COR-L47 (cell line): ENCODE data around the gene MIER3.

Experiments
- DNase-seq: peaks from one replicate; lab custom pipeline; 2025; lab: John Stamatoyannopoulos, UW

MIER3 gene

GRCh38 chr5:56959326-56959725 is 7.4 kb upstream of the MIER3 start:
- DNase-seq, result no peak

GRCh38 chr5:56958595-56958994 is 6.7 kb upstream of the MIER3 start:
- no peak for DNase-seq

- no peak for DNase-seq
Observed at GRCh38 chr5:56954262-56954661, 2.3 kb upstream of the MIER3 start.

GRCh38 chr5:56951126-56951945 is 587 bp downstream of the MIER3 start:
- peak; percentile 17 for DNase-seq

GRCh38 chr5:56950626-56951125 is 1.2 kb downstream of the MIER3 start:
- DNase-seq, result peak; percentile 3

DNA sequence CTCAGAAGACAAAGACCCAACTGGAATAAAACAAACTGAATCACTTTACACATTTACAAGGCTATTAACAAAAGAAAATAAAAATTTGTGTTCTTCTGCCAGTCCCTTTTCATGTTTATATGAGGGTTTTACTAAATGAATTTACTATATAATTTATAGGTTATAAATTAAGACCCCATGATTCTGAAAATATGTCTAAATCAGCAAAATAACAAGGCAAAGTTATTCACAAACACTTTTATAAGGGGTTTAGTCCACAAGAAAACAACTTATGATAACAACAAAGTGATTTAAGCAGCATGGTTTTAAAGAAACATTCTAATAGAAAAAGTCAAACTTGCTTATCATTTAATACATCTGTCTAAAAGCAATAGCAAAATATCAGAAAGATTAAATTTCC is 4.9 kb downstream of the MIER3 start:
- DNase-seq, result no peak

DNA sequence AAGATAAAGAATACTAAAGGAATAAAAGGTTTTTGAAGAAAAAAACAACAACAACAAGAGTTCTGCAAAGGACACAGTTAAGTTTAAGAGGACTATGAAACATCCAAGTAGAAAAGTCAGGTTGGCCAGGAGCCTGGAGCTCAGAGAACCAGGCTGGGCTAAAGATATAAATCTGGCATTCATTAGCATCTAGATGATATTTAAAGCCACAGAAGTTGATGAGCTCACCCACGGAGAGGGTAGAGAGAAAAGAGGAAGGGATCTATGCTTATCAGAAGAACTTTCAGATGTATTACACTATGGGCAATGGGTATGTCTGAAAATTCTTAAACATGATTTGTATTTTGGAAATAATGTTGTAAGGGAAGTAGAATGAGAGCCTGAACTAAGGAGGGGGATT is 9.9 kb downstream of the MIER3 start:
- DNase-seq, result no peak

DNA sequence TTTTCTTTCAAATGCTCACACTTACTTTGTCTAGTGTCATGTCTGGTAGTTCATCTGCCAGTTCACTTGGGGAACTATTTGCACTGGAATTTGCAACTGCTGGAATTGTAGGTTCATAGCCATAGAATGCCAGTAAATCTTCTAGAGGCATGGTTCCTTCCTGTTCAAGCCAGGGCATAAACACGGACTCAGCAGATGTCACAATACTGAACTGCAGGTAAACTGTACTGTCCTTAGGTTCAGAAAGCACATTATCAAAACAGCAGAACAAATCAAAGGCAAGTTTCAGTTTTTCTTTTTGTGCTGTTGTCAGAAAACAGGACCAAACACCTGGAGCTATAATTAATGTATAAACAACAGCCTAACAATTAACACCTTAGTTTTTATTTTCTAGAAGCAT is 13.1 kb downstream of the MIER3 start:
- no peak for DNase-seq

GRCh38 chr5:56934325-56934724 is 17.6 kb downstream of the MIER3 start:
- DNase-seq, result no peak

DNA sequence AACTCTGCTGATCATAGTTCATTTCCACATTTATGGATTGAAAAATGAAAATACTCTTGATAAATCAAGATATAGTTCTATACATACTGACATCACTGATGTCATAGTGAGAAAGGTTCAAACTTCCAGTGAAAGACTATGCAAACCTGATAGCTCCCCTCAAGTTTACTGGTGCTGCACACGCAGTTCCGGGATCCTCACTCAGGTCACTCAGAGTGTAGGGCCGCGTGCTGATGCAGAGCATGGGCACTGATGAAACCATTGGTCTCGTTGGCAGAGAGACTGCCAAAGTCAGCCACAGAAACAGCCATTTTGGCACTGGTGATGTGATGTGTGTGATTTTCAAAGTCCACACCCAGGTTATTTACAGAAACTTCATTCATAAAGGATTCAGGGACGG is 29.0 kb downstream of the MIER3 start:
- no peak for DNase-seq

DNA sequence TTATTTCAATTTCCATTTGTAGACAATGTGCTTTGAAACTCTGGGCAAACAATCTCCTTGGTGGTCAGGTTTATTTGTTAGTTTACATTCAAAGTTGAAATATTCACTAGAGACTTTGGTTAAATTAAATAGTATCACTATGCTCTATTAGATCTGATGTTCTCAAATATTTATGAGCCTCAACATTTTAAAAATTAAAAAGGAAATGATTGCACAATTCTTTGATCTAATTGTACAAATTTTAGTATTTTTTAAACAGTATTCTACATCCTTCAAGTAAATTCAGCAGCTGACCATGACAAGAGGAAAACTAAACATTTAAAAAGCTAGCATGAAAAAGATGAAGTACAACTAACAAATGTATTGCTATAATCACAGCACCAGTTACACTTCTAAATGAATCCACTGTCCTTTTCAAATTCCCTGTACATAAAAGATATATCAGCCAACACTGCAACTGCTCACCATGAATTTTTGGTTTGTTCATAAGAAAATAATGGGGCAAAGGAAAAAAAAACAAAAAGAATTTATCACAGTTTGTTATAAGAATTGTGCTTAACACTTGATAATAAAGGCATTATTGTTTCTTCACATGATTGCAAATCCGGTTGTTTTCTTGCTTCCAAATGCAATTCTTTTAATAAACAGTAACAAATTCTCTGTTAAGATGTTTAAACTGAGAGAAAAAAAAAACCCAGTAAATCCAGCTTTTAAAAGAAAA is 31.8 kb downstream of the MIER3 start:
- DNase-seq, result no peak

GRCh38 chr5:56918054-56918453 is 33.9 kb downstream of the MIER3 start:
- DNase-seq, result no peak

DNA sequence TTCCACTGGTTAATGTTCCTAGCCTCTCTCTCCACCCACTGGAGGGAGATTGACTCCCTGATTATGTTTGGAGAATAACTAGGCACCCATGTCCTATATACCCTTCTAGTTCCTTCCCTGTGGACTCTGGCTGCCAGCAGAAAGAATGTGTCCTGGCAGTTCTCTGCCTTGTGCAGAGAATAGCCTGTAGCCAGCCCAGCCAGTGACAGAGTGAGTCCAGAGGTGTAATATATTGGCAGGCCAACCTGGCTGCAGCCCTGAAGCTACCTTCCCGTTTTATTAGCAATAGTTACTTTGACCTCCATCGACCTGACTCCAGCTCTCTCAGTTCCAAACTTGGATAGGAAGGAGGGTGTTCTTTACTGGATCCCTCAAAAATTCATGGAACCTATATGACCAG is 34.4 kb downstream of the MIER3 start:
- no peak for DNase-seq

DNA sequence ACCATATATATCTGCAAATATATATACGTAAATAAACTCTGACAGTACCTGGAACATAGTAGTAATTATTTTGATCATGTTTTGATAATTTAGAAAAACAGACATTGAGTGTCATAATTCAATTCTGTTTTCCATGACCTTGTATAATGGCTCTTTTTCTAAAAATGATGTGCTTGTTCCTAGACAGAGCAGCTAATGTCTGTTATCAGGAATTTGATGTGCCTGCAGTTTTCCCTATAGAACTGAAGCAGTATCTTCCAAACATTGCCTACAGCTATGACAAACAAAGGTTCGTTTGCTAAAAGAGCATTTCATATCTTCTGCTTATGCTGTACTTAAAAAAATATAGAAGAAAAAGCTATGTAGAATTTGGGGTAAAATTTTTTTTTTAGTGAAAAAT is 37.2 kb downstream of the MIER3 start:
- DNase-seq, result no peak

DNA sequence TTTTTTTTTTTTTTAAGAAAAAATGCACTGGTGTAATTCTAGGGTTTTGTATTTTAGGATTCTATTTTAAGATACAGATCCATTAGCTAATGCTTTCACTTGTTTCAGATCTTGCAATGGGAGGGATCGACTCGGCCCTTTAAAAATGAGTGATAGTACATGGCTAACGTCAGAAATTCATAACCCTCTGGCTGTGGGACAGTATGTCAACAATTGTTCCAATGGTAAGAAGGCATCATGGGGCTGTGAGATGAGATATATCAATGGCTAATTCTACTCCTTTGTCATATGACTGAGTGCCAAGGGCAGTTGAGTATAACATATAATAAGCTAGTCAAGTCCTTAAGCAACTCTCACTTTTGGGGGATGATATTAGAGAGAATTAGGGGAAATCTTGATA is 38.2 kb downstream of the MIER3 start:
- DNase-seq, result no peak

- peak; percentile 62 for DNase-seq
Observed at GRCh38 chr5:56910210-56910965, 41.5 kb downstream of the MIER3 start.

DNA sequence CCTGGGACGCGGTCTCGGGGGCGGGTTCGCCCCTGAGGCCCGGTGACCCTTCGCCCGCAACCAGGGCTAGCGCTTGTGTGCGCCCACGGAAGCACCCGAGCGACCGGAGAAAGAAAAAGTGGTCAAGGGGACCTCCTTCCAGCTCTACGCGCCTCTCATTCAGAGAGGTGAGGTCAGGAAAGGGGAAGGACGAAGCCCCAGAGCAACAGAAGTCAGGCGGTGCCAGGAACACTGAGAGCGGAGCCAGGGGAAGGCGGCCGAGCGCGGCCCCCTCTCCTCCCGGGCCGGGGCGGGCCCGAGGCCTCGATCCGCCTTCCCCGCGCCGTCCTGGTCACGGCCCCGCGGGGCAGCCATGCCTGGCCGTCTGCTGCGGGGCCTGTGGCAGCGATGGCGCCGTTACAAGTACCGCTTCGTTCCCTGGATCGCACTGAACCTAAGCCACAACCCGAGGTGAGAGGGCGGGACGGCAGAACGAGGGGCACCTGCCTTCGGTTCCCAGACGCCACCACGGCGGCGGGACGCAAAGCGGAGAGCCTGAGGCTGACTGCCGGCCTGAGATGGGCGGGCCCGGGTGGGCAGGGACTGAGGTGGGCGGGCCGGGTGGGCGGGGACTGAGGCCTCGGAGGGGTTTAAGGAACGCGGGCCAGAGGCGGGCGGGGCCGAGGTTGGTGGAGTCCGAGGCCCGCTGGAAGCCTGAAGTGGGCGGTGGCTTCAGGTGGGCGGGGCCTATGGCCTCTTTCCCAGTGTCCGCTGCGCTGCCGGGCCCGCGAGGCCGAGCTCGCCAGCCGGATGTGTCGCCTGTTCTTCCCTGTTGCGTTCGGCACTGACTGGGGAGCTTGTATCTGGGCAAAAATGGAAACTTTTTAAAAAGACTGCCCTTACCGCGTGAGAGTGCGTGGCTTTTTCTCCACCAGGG is 42.4 kb downstream of the MIER3 start, which contains the start of gene SETD9:
SETD9 (plus strand) TSS at position 303 of the 916 bp plus-strand sequence; CDS start at position 353, 50 bp downstream.
- DNase-seq, result peak; percentile 96

GRCh38 chr5:56908942-56909293 is 43.0 kb downstream of the MIER3 start:
- DNase-seq, result no peak

DNA sequence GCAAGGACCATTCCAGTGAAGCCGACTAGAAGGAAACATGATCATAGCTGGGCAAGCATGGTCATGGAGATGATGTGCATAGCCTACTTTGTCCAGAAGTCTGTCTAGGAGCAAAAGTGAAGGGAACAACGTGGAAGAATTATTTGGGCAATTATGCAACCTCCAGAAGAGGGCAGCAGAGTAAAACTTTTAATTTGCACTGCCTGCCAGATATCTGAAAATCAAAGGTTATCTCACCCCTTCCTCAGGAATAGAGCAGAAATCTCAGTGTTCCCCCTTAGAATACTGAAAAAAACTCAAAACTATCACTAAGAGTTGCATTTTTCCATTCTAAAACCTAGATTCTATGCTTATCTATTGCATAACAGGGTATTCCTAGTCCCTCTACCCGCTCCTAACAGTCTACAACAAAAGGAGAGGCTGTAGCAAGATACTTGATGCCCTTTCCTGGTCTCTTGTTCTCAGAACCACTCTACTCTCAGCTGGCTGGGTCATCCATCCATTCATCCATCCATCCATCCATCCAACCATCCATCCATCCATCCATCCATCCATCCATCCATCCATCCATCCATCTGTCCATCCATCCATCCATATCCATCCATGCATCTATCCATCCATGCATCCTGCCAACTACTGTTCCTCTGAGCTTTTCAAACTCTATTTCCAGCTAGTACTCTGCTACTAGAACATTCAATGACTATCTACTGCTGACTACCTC is 50.9 kb downstream of the MIER3 start:
- peak; percentile 6 for DNase-seq

DNA sequence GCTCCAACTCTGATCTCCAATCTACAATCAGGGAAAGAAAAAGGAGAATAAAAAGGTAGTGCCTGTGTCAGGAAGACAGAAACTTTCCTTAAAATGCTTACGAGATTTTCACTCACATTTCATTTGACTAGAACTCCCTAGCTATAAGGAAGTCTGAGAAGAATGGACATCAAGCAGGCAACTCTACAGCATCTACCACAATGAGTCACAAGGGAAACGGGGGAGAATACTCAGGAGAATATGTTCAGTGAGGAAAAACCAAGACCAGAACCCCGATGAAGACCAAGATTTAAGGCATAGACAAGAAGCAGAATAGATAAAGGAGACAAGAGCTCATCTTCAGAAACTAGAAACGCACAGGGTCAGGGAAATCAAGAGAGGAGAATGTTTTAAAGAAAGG is 51.5 kb downstream of the MIER3 start:
- DNase-seq, result no peak

DNA sequence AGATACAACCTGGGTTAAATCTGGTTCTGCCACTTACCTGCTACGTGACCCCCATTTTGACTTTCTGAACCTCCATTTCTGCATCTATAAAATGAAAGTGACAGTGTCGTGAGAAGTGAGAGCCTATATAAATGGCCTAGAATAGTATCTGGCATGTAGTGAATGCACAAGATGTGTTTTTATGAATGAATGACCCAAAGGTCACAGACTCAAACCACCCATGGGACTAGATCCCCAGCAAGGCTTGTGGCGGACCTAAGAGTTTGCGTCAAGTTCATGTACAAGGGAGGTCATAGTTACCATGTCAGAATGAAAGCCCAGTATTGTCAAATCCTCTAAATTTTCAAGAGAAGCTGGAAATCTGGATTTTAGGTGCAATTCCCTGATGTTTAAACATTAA is 53.7 kb downstream of the MIER3 start:
- DNase-seq, result no peak
